Central memory CD8-positive, alpha-beta T cell (primary cell): ENCODE data around the gene ARAP1.
A peak's percentile ranks its signal among the peaks of the same experiment; 100 is the strongest.
"Not testable (repeated sequence)": the region's sequence is repeated elsewhere in the genome, so short reads cannot be mapped to it uniquely, and the experiment has no call there.

Experiments
- ATAC-seq: fragments of 150-1000 bp; cut with Tn5 transposase; replicated peaks from 2 replicates; pipeline ENCODE4 v1.10.0; 2022; ENCODE audit warnings: mild to moderate bottlenecking, moderate FRiP score, moderate number of reproducible peaks; ENCODE audit not compliant: poor library complexity, severe bottlenecking; ENCODE audit errors: extremely low read depth
- DNase-seq, 2 donors: peaks; one replicate each; pipeline ENCODE4 v3.0.0; 2021; ENCODE audit warnings: low spot score in 2 of 2
- H3K27ac Mint-ChIP-seq: one replicate; pipeline ENCODE4 v1.8.0; 2022; ENCODE audit warnings: low read depth, mild to moderate bottlenecking, moderate library complexity, mixed read lengths
- H3K27me3 Mint-ChIP-seq: one replicate; pipeline ENCODE4 v1.8.0; 2022; ENCODE audit warnings: mixed read lengths
- H3K36me3 Mint-ChIP-seq: one replicate; pipeline ENCODE4 v1.8.0; 2022; ENCODE audit warnings: mild to moderate bottlenecking, moderate library complexity, mixed read lengths; ENCODE audit not compliant: insufficient read depth
- H3K4me1 Mint-ChIP-seq: one replicate; pipeline ENCODE4 v1.8.0; 2022; ENCODE audit warnings: mixed read lengths
- H3K4me3 Mint-ChIP-seq: one replicate; pipeline ENCODE4 v1.8.0; 2022; ENCODE audit warnings: mild to moderate bottlenecking, moderate library complexity, mixed read lengths
- H3K9me3 Mint-ChIP-seq: one replicate; pipeline ENCODE4 v1.8.0; 2022; ENCODE audit warnings: mixed read lengths

ARAP1 gene

DNA sequence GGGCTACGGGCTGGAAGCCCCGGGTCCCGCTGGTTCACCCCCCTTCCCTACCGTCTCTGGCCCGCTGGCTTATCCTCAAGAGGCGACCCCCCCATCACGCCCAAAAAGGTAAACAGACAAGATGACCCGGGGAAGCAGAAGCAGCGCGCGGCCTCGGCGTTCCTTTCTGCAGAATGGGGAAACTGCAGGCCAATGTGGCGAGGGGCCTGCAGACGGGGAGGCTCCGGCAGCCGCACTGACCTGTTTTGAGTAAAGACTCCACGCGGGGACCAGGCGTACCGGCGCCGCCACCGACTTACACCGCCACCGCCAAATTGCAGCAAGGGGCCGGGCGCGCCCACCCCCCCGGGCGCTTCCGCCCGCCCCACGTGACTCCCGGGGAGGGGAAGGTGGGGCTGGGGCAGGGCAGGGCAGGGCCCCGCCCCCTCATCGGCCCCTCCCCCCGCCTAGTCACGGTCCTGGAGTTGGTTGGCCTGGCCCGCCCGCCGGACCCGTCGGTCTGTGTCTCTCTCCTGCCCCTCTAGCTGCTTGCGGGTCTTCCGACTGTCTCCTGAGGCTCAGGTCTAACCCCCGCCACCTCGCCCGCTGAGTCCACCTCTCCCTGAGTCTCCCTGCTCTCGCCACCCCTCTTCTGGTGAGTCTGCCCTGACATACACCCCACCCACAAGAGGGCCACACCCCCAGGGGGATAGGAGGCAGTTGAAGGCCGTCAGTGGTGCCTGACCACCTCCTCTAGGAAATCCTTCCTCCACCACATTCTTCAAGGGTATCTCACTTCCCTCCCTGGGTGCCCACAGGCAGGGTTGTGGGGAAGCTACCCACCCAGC lies at the start of gene ARAP1:
ARAP1 (minus strand) TSS at position 321 of the 827 bp plus-strand sequence. CDS start 25,280 bp downstream, outside the sequence.
- Mint-ChIP-seq H3K36me3 (peaks cover 6% of the 10 kb centered on the region), H3K27ac (peak within 1 kb of the TSS; percentile 94), H3K4me3 (peak within 1 kb of the TSS; percentile 93), H3K27me3 (no peaks in the 10 kb centered on the region), H3K4me1 (peaks cover 68% of the 10 kb centered on the region), H3K9me3 (no peaks in the 10 kb centered on the region)
- peak; percentile 50 to 57 for DNase-seq
- ATAC-seq = peak; percentile 86

DNA sequence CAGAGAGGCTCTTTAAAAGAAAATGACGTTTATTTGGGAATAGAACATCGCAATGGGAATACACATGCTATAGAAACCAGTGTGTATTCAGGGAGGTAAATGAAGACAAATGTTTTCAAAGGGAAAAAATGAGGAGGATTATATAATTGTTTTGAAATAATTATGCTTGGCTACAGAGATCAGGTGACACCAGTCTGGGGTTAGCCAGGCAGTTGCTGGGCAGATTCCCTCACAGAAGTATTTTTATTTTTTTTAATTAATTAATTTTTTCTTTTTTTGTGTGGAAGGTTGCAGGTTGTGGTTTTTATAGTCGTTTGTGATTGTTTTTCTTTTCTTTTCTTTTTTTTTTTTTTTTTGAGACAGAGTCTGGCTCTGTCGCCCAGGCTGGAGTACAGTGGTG lies 47.2 kb upstream of the ARAP1 start:
- ATAC-seq = no peak
- Mint-ChIP-seq H3K36me3 (no peaks in the 10 kb centered on the region), H3K4me3 (no peak overlapping the region), H3K4me1 (peaks cover 5% of the 10 kb centered on the region), H3K27ac (no peak overlapping the region), H3K27me3 (no peaks in the 10 kb centered on the region), H3K9me3 (no peaks in the 10 kb centered on the region)
- DNase-seq = no peak

DNA sequence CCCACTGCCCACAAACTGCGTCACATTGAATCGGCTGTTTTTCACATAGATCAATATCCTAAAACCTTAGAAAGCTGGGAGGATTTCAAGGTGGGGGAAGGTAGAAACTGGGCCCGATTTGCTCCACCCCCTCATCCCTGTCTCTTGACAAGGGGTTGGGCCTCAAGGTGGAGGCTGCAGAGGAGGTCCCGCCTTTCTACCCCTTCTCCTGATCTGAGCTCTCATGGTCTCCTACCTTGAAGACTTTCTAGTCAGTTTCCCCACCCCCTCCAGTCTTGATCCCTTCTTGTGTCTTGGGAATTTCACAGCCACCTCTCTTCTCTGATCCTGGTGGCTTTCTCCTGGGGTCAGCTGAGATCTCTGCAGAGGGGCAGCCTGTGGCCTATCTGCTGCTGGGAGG lies 46.2 kb upstream of the ARAP1 start:
- Mint-ChIP-seq H3K9me3 (no peaks in the 10 kb centered on the region), H3K4me3 (no peak overlapping the region), H3K27me3 (no peaks in the 10 kb centered on the region), H3K36me3 (peaks cover 5% of the 10 kb centered on the region), H3K4me1 (peaks cover 14% of the 10 kb centered on the region), H3K27ac (peak overlapping the region; percentile 11)
- DNase-seq (no peak), ATAC-seq (no peak)

DNA sequence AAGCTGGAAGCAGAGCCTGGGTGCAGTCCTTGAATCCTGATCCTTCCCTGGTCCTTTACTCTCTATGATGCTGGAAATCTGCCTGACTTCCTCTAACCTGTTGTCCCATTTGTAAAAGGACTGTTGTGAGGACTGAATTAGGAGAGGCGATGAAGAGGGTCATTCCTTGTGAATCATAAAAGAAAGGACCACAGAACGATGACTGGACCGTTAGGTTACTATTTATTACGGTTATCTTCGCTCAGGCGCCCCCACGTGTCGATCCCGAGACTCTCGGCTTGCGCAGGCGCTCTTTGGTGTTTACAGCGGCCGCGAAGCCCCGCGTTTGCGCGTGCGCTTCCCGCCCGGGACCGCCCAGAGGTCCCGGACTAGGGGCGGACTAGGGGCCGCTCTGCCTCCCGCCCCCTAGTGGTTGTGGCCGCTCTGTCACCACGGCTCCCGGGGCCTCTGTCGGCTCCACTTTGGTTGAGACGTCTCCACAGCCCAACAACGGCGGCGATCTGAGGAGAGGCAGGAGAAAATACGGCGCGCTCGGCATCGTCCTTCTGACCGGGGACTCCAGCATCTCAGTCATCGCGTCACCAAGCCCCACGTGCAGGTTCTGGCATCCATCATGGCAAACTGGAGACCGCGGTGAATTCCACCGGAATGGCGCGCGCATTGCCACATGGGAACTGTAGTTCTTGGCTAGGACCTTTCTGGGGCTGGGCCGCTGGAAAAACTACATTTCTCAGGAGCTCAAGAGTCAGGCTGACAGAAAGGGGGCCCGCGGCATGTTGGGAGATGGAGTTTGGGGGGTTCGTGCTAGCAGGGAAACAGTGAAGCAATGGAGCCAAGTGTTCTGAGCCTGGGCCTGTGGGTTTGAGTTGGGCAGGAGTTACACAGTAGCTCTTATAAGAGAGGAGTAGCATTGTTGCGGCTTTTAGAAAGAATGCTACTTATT lies 41.5 kb upstream of the ARAP1 start, which contains the start of gene STARD10:
STARD10 (minus strand) TSS at position 623 of the 943 bp plus-strand sequence. CDS start 12,866 bp downstream, outside the sequence.
- ATAC-seq (peak; percentile 94), DNase-seq (peak; percentile 88 to 91)
- Mint-ChIP-seq H3K27ac (peak within 1 kb of the TSS; percentile 99), H3K36me3 (peaks cover 6% of the 10 kb centered on the region), H3K27me3 (no peaks in the 10 kb centered on the region), H3K4me1 (peaks cover 25% of the 10 kb centered on the region), H3K9me3 (no peaks in the 10 kb centered on the region), H3K4me3 (peak within 1 kb of the TSS; percentile 92)

DNA sequence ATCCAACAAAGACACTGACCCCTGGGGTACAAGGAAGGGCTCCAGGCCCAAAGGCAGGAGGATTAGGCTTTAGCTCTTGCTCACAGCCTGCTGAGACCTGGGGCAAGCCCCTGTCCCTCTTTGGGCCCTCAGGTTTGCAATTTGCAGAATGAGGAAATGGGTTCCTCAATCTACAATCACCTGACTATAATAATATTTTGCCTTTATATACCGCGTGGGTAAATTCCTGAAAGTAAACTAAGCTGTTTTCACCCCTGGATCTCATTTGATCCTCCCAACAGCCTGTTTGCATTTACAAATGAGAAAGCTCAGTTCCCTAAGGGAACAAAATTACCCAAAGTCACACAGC lies 40.8 kb upstream of the ARAP1 start:
- Mint-ChIP-seq H3K36me3 (peaks cover 6% of the 10 kb centered on the region), H3K4me1 (peaks cover 25% of the 10 kb centered on the region), H3K9me3 (no peaks in the 10 kb centered on the region), H3K27me3 (no peaks in the 10 kb centered on the region), H3K4me3 (peak overlapping the region; percentile 92), H3K27ac (peak overlapping the region; percentile 99)
- no peak for DNase-seq
- ATAC-seq = no peak

DNA sequence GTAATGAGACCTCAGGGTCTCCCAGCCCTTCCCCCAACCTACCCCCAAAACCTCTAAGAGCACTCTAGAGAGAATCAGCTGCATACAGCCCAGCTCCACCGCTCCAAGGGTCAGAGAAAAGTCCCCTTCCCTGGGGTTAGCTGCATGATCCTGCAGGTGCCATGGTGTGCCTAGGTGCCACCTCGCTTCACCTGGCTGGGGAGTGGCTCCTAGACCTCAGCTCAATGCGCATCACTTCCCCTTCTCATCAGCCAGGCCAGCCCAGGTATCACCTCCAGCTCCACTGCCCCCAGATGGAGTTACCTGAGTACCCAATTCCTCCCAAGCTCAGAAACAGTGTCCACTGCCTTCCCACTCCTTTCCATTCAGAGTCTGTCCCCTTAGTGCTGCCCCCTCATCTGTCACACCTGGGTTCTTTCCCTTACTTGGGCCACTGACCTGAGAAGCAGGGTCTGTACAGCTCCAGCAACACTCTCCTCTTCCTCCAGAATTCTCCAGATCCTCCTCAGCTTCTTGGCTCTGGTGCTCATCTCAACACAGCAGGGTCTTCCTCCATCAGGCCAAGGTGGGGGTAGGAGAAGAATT lies 40.3 kb upstream of the ARAP1 start:
- Mint-ChIP-seq H3K4me1 (peaks cover 25% of the 10 kb centered on the region), H3K9me3 (no peaks in the 10 kb centered on the region), H3K4me3 (no peak overlapping the region), H3K27me3 (no peaks in the 10 kb centered on the region), H3K27ac (peak overlapping the region; percentile 99), H3K36me3 (peaks cover 6% of the 10 kb centered on the region)
- DNase-seq = no peak
- ATAC-seq = no peak

DNA sequence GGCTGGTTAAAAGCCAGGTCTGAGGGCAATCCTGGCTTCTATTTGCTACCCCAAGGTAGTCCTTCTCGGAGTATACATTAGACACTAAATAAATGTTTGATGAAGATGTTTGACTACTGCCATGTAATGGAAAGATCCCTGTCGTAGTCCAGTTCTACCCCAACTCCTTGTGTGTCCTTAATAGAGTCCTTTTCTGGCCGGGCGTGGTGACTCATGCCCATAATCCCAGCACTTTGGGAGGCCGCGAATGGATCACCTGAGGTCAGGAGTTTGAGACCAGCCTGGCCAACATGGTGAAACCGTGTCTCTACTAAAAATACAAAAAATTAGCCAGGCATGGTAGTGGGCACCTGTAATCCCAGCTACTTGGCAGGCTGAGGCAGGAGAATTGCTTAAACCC lies 39.0 kb upstream of the ARAP1 start:
- ATAC-seq, H3K27ac Mint-ChIP-seq, H3K9me3 Mint-ChIP-seq, H3K27me3 Mint-ChIP-seq, H3K4me3 Mint-ChIP-seq, DNase-seq, H3K36me3 Mint-ChIP-seq: not testable (repeated sequence)
- peaks cover 25% of the 10 kb centered on the region for H3K4me1 Mint-ChIP-seq

DNA sequence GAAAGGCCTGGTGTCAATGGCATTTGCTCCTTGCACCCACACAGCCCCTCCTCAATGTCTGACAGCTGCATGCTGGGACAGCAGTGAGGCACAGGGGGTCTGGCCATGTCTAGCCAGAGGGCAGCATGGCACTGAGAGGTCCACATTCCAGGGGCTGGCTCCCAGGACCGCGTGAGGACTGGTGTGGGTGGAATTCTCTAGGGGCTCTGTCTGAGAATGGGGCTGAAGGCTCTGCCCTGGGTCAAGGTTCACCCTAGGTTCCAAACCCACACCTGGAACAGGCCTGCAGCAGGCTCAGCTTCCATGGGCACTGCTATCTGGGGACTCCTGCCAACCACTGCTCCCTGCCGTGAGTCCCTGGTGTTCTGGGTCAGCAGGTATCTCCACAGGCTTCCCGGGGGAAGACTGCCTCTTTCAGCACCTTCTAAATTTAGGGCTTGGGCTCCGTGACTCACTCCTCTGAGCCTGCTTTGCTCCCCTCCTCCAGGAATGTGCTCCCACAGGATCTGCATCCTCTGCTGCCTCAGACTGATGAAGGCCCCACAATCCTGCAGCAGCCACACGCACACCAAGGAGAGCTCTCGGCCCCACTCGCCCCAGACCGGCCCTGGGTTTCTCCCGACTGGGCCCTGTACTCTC lies 37.4 kb upstream of the ARAP1 start:
- Mint-ChIP-seq H3K27ac (no peak overlapping the region), H3K36me3 (peaks cover 7% of the 10 kb centered on the region), H3K4me3 (no peak overlapping the region), H3K4me1 (peaks cover 22% of the 10 kb centered on the region), H3K27me3 (no peaks in the 10 kb centered on the region), H3K9me3 (no peaks in the 10 kb centered on the region)
- ATAC-seq (no peak), DNase-seq (no peak)

DNA sequence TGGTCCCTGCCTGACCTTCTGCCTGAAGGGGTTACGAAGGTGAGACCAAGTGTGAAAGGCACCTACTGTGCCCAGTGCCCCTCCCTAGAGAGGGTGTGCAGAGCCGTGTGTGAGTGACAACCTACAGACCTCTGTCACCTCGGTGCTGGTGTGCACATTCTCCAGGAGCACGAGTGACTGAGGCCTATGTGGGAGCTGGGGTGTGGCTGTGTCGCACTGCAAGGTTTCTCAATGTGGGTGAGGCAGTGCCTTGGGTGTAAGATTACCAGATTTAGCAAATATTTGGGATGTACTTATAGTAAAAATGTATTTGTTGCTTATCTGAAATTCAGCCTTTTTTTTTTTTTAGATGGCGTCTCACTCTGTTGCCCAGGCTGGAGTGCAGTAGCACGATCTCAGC lies 36.0 kb upstream of the ARAP1 start:
- no peak overlapping the region for H3K4me3 Mint-ChIP-seq
- peaks cover 1% of the 10 kb centered on the region for H3K36me3 Mint-ChIP-seq
- no peaks in the 10 kb centered on the region for H3K27me3 Mint-ChIP-seq
- no peak overlapping the region for H3K27ac Mint-ChIP-seq
- DNase-seq (no peak), ATAC-seq (no peak)
- H3K9me3 Mint-ChIP-seq = no peaks in the 10 kb centered on the region
- H3K4me1 Mint-ChIP-seq = peaks cover 10% of the 10 kb centered on the region

DNA sequence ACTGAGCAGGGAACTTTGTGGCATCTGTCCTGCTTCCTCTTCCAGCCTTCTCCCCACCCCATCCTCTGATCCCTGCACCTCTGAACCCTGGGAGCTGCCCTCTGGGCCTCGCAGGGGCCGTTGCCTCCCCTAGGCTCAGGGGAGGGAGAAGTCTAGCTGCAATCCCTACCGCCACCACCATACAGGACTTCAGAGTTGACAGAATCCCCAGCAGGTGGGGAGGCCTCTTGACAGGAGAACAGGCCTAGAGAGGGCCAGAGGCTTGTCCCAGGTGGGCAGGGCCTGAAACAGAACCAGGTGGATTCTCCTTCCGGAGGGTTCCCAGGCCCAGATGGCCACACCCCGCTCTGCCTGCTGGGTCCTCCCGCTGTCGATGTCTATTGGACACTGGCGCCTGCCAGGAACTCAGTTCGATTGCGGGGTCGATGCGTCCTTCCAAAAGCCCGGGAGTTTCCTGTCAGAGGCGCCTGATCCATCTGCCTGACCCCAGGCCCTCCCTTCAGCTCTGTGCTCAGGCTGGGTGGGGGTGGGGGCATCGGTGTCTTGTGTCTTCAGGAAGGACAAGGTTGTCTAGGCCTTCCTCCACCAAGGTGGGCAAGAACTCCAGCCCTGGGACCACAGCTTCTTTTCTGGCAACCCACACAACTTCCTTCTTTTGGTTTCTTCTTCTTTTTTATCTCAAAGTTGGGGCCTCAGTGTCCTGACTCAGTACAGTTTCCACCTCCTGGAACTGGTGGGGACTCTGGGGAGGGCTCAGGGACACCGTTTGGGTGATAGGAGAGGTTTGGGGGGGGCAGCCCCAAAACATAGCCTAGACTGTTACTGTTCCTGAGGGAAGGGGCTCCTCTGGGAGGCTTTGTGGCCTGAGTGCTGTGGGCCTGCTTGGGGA lies 35.3 kb upstream of the ARAP1 start:
- Mint-ChIP-seq H3K36me3 (peaks cover 1% of the 10 kb centered on the region), H3K27me3 (no peaks in the 10 kb centered on the region), H3K4me1 (peaks cover 8% of the 10 kb centered on the region), H3K4me3 (no peak overlapping the region), H3K27ac (no peak overlapping the region), H3K9me3 (no peaks in the 10 kb centered on the region)
- DNase-seq (no peak), ATAC-seq (no peak)

DNA sequence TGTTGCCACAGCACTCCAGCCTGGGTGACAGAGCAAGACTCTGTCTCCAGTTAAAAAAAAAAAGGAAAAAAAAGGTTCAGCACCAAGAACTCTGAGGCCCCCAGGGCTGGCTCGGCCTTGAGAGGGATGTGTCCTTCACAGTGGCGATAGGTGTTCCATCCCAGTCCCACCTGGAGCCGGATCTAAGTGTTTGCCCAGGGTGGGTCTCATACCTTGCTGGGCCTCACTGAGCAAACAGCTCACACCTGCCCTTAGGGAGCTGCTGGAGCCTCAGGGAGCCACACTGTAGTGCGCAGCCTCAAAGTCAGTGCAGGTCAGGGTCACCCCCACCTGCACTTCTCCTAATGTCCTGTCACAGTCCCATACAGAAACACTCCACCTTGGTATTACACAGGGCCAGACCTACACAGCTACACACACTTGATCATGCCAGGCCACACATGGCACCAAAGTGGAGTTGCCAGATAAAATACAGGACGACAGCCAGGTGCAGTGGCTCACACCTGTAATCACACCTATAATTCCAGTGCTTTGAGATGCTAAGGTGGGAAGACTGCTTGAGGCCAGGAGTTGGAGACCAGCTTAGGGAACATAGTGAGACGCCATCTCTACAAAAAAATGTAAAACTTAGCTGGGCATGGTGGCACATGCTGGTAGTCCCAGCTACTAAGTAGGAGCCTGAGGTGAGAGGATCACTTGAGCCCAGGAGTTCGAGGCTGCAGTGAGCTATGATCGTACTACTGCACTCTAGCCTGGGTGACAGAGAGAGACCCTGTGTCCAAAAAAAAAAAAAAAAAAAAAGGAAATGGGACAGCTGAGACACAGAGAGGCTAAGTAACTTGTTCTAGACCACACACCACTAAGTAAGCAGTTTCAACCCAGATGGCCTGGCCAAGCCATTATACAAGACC lies 34.4 kb upstream of the ARAP1 start:
- peaks cover 1% of the 10 kb centered on the region for H3K36me3 Mint-ChIP-seq
- H3K9me3 Mint-ChIP-seq = no peaks in the 10 kb centered on the region
- no peak overlapping the region for H3K27ac Mint-ChIP-seq
- no peak overlapping the region for H3K4me3 Mint-ChIP-seq
- DNase-seq (no peak), ATAC-seq (no peak)
- no peaks in the 10 kb centered on the region for H3K27me3 Mint-ChIP-seq
- H3K4me1 Mint-ChIP-seq = peaks cover 14% of the 10 kb centered on the region
